ENCODE measurements around the gene CYRIA. TPM values are rescaled to one million over a fixed set of nuclear protein-coding genes. Genes with fewer than 3 reads are reported as not detected.

CYRIA gene
- total RNA-seq, 1 donor from 2014 or later, result 19.3 TPM

DNA sequence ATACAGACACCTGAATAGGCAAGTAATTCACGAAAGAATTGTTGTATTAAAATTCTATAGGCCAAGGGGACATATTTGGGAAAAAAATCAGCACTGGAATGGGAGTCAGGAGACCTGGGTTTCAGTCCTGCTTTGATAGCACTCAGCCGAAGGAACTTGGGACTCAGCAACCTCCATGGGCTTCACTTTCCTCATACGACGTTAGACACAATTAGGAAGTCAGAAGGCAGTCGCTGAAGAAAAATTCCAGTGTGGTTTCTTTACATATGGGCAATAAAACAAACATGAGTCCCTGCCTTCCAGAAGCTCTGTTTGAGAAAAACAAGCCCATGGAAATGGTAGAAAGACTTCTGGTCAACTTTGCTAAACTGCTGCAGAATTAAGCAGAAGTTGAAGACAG lies 15.1 kb upstream of the CYRIA start:
- H3K9me3 Mint-ChIP-seq (ENCODE audit: unreplicated experiment), result peaks cover 2% of the 10 kb centered on the region
- TF ChIP-seq, protein P1, sequence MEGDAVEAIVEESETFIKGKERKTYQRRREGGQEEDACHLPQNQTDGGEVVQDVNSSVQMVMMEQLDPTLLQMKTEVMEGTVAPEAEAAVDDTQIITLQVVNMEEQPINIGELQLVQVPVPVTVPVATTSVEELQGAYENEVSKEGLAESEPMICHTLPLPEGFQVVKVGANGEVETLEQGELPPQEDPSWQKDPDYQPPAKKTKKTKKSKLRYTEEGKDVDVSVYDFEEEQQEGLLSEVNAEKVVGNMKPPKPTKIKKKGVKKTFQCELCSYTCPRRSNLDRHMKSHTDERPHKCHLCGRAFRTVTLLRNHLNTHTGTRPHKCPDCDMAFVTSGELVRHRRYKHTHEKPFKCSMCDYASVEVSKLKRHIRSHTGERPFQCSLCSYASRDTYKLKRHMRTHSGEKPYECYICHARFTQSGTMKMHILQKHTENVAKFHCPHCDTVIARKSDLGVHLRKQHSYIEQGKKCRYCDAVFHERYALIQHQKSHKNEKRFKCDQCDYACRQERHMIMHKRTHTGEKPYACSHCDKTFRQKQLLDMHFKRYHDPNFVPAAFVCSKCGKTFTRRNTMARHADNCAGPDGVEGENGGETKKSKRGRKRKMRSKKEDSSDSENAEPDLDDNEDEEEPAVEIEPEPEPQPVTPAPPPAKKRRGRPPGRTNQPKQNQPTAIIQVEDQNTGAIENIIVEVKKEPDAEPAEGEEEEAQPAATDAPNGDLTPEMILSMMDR (IDR thresholded peaks at IDR 0.05; ENCODE audit: partially characterized antibody, unreplicated experiment), result no peak
- no peak overlapping the region for H3K27ac Mint-ChIP-seq (ENCODE audit: unreplicated experiment)
- peaks cover 2% of the 10 kb centered on the region for H3K27me3 Mint-ChIP-seq (ENCODE audit: unreplicated experiment)
- no peak overlapping the region for H3K4me3 Mint-ChIP-seq (ENCODE audit: unreplicated experiment)
- H3K36me3 Mint-ChIP-seq (ENCODE audit: unreplicated experiment), result peaks cover 5% of the 10 kb centered on the region
- no peak for DNase-seq
- H3K4me1 Mint-ChIP-seq (ENCODE audit: low read depth, unreplicated experiment), result no peaks in the 10 kb centered on the region

DNA sequence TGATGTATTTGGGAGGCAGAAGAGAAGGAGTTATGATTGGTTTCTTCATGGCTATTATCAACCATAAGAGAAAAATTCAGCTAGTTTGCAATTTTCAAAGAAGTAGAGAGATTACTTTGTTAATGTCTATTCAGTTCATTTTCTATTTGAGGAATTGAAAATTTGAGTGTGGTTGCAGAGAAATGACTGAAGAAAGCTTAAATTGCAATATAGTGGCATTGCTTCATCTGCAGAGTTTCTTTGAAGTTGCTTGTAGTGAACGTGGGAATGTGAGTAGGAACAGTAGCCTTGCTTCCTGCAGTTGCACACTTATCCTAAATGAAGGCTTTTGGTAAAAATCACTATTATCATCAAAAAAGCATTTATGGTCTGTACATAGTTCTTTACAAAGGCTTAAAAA lies 14.7 kb upstream of the CYRIA start:
- no peaks in the 10 kb centered on the region for H3K4me1 Mint-ChIP-seq (ENCODE audit: low read depth, unreplicated experiment)
- peaks cover 5% of the 10 kb centered on the region for H3K36me3 Mint-ChIP-seq (ENCODE audit: unreplicated experiment)
- H3K27ac Mint-ChIP-seq (ENCODE audit: unreplicated experiment), result no peak overlapping the region
- DNase-seq, result no peak
- H3K27me3 Mint-ChIP-seq (ENCODE audit: unreplicated experiment), result peaks cover 2% of the 10 kb centered on the region
- no peak overlapping the region for H3K4me3 Mint-ChIP-seq (ENCODE audit: unreplicated experiment)
- H3K9me3 Mint-ChIP-seq (ENCODE audit: unreplicated experiment), result peaks cover 2% of the 10 kb centered on the region
- TF ChIP-seq, protein P1 (IDR thresholded peaks at IDR 0.05; ENCODE audit: partially characterized antibody, unreplicated experiment), result no peak

DNA sequence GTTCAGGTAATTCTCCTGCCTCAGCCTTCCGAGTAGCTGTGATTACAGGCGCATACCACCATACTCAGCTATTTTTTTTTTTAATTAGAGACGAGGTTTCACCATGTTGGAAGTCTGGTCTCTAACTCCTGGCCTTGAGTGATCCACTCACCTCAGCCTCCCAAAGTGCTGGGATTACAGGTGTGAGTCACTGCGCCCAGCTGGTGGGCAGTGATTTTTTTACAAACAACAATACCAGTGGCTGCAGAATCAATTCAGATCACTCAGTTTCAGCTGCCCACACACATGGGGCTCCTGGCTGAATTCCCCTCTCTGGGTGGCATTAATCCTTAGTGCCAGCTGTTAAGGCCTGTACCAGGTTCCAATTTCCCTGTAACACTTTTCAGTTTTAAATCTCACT lies 13.3 kb upstream of the CYRIA start:
- peaks cover 2% of the 10 kb centered on the region for H3K27me3 Mint-ChIP-seq (ENCODE audit: unreplicated experiment)
- H3K36me3 Mint-ChIP-seq (ENCODE audit: unreplicated experiment), result peaks cover 5% of the 10 kb centered on the region
- DNase-seq, result no peak
- H3K4me3 Mint-ChIP-seq (ENCODE audit: unreplicated experiment), result no peak overlapping the region
- TF ChIP-seq, protein P1 (IDR thresholded peaks at IDR 0.05; ENCODE audit: partially characterized antibody, unreplicated experiment), result no peak
- no peak overlapping the region for H3K27ac Mint-ChIP-seq (ENCODE audit: unreplicated experiment)
- H3K9me3 Mint-ChIP-seq (ENCODE audit: unreplicated experiment), result peaks cover 2% of the 10 kb centered on the region
- no peaks in the 10 kb centered on the region for H3K4me1 Mint-ChIP-seq (ENCODE audit: low read depth, unreplicated experiment)

DNA sequence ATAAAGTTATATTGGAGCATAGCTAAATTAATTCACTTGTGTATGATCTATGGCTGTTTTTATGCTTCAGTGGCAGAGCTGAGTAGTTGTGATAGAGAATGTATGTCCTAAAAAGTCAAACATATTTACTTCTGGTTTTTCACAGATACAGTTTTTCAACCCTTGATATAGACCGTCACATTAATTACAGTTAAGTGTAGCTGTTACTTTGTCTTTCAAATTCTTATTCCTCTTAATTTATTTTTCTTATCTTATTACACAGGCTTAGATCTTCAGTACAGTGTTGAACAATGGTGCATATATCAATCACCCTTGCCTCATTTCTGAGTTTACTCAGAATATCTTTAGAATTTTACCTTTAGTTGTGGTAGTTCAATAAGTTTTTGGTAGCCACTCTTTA lies 12.2 kb upstream of the CYRIA start:
- H3K27me3 Mint-ChIP-seq (ENCODE audit: unreplicated experiment), result peaks cover 2% of the 10 kb centered on the region
- no peak overlapping the region for H3K4me3 Mint-ChIP-seq (ENCODE audit: unreplicated experiment)
- H3K4me1 Mint-ChIP-seq (ENCODE audit: low read depth, unreplicated experiment), result no peaks in the 10 kb centered on the region
- no peak for DNase-seq
- TF ChIP-seq, protein P1 (IDR thresholded peaks at IDR 0.05; ENCODE audit: partially characterized antibody, unreplicated experiment), result no peak
- H3K27ac Mint-ChIP-seq (ENCODE audit: unreplicated experiment), result no peak overlapping the region
- peaks cover 5% of the 10 kb centered on the region for H3K36me3 Mint-ChIP-seq (ENCODE audit: unreplicated experiment)
- peaks cover 2% of the 10 kb centered on the region for H3K9me3 Mint-ChIP-seq (ENCODE audit: unreplicated experiment)

DNA sequence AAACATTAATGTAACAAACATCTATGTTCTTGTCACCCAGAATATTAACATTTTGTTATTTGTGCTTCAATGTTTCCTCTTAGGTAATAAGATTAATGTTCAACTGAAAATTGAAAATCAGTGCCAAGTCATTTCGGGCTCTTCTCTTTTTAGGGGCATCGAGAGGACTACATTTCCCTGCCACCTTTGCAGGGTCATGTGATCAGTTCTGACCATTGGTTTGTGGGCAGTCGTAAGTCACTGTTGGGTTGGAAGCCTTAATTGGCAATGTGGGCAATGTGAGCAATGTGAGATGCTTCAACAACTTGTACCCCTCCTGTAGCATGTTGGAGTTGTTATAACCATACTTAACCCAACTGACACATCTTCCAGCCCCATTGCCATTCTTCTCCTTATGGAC lies 10.1 kb upstream of the CYRIA start:
- TF ChIP-seq, protein P1 (IDR thresholded peaks at IDR 0.05; ENCODE audit: partially characterized antibody, unreplicated experiment), result no peak
- no peak for DNase-seq
- Mint-ChIP-seq H3K27ac (ENCODE audit: unreplicated experiment) (no peak overlapping the region), H3K36me3 (ENCODE audit: unreplicated experiment) (no peaks in the 10 kb centered on the region), H3K27me3 (ENCODE audit: unreplicated experiment) (no peaks in the 10 kb centered on the region), H3K4me3 (ENCODE audit: unreplicated experiment) (no peak overlapping the region), H3K9me3 (ENCODE audit: unreplicated experiment) (peaks cover 2% of the 10 kb centered on the region), H3K4me1 (ENCODE audit: low read depth, unreplicated experiment) (no peaks in the 10 kb centered on the region)
